Upper lobe of left lung (tissue), 6 donors: Measurements from ENCODE around the gene ANKRD31. TPM values are rescaled to one million over a fixed set of nuclear protein-coding genes. Genes with fewer than 3 reads are reported as not detected.
"Not testable (repeated sequence)": the region's sequence is repeated elsewhere in the genome, so short reads cannot be mapped to it uniquely, and the experiment has no call there.

Source experiments
- ATAC-seq, 2 donors: fragments of 200-7000 bp; cut with Tn5 transposase; one replicate each; pipeline ENCODE4 v1.9.1; 2022; ENCODE audit warnings: mild to moderate bottlenecking in 2 of 2, moderate library complexity in 2 of 2; ENCODE audit not compliant: low FRiP score in 2 of 2
- DNase-seq, 2 donors: peaks; one replicate each; pipeline ENCODE4 v3.0.0-alpha.2; 2019 to 2020
- H3K27ac ChIP-seq, 4 donors: fragments of 200-600 bp; sonication (generic); one replicate each; pipeline ENCODE4 v1.5.1; 2016 to 2019
- H3K27me3 ChIP-seq, 4 donors: fragments of 200-600 bp; sonication (generic); one replicate each; pipeline ENCODE4 v1.5.1; 2017 to 2019
- H3K36me3 ChIP-seq, 4 donors: fragments of 200-600 bp; sonication (generic); one replicate each; pipeline ENCODE4 v1.5.1; 2016 to 2019
- H3K4me1 ChIP-seq, 4 donors: fragments of 200-600 bp; sonication (generic); one replicate each; pipeline ENCODE4 v1.5.1; 2018 to 2019
- H3K4me3 ChIP-seq, 4 donors: fragments of 200-600 bp; sonication (generic); one replicate each; pipeline ENCODE4 v1.5.1; 2017 to 2019; ENCODE audit warnings: mild to moderate bottlenecking in 2 of 4, moderate library complexity in 1 of 4
- H3K9me3 ChIP-seq, 4 donors: fragments of 200-600 bp; sonication (generic); one replicate each; pipeline ENCODE4 v1.5.1; 2018 to 2019
- EP300 ChIP-seq, 4 donors: sonication (generic); formaldehyde crosslinking; IDR thresholded peaks; one replicate each; pipeline ENCODE4 v1.5.1; 2017; ENCODE audit warnings: antibody characterized with exemption in 4 of 4, control low read depth in 2 of 4
- POLR2A ChIP-seq, 4 donors: fragments of 450-650 bp; IDR thresholded peaks; one replicate each; pipeline ENCODE4 v1.5.1; 2016 to 2017; ENCODE audit warnings: antibody characterized with exemption in 4 of 4, mild to moderate bottlenecking in 2 of 4
- POLR2AphosphoS5 ChIP-seq, 2 donors: sonication (generic); formaldehyde crosslinking; IDR thresholded peaks; one replicate each; pipeline ENCODE4 v1.5.1; 2017; ENCODE audit warnings: antibody characterized with exemption in 2 of 2
- WGBS, 2 donors: methylation state at CpG; one replicate each; pipeline ENCODE4 v1.1.5; 2017 to 2018; 5-methylcytosine and 5-hydroxymethylcytosine counted together
- total RNA-seq, 6 donors: library from RNA; depleted of rRNA in 4 of 6; stranded (reverse); fragments of >200 nt in 4 of 6; gene quantifications; one replicate each; pipeline versions ENCODE4 v1.1.0 to v1.2.1, GENCODE V29; 2016 to 2021
- TF ChIP-seq, protein P1 (sequence below), 6 experiments: fragments of 450-650 bp in 4 of 6; fragments of 200-600 bp in 2 of 6; sonication (generic) in 2 of 6; IDR thresholded peaks; one replicate each; pipeline ENCODE4 v1.5.1; 2016 to 2019; ENCODE audit warnings: antibody characterized with exemption in 6 of 6
- donor health status: DM: no; HTN: no; CAD: no; lungs with moderate emphysema.
- donor health status: DM: no; HTN: yes; CAD: no; lungs with severe emphysema.

ANKRD31 gene
- total RNA-seq, 6 donors from 2014 or later, result under 0.01 to 0.17 (median 0.11) TPM; not detected in 2

DNA sequence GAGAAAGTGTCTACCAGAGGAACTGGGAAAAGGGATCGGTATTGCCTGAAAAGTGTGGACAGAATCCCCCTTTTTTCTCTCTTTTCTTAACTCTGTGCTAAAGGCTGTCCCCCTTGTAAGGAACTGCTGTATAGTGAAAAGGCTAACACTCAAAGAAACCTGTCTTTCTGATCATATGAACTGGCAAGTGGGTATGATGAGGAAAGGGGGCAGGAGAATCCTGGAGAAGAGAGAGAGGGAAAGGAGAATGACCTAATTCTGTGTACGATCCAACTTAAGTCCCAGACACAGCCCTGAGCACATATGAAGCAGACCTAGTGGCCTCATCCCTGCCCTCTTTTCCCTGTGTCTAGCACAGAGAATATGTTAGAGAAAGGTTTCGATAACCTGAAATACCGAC lies 967 bp downstream of the ANKRD31 start:
- ATAC-seq, result no peak
- Histone ChIP-seq H3K36me3 (no peaks in the 10 kb centered on the region), H3K4me3 (no peak overlapping the region), H3K4me1 (peaks cover 5 to 14% (median 8%) of the 10 kb centered on the region in 4 donors), H3K27me3 (no peaks in the 10 kb centered on the region), H3K27ac (no peak overlapping the region), H3K9me3 (no peaks in the 10 kb centered on the region)
- no peak for DNase-seq
- TF ChIP-seq EP300 (IDR thresholded peaks at IDR 0.05), result no peak
- TF ChIP-seq POLR2AphosphoS5 (IDR thresholded peaks at IDR 0.05), result no peak
- TF ChIP-seq POLR2A (IDR thresholded peaks at IDR 0.05), result no peak
- TF ChIP-seq, protein P1, sequence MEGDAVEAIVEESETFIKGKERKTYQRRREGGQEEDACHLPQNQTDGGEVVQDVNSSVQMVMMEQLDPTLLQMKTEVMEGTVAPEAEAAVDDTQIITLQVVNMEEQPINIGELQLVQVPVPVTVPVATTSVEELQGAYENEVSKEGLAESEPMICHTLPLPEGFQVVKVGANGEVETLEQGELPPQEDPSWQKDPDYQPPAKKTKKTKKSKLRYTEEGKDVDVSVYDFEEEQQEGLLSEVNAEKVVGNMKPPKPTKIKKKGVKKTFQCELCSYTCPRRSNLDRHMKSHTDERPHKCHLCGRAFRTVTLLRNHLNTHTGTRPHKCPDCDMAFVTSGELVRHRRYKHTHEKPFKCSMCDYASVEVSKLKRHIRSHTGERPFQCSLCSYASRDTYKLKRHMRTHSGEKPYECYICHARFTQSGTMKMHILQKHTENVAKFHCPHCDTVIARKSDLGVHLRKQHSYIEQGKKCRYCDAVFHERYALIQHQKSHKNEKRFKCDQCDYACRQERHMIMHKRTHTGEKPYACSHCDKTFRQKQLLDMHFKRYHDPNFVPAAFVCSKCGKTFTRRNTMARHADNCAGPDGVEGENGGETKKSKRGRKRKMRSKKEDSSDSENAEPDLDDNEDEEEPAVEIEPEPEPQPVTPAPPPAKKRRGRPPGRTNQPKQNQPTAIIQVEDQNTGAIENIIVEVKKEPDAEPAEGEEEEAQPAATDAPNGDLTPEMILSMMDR (IDR thresholded peaks at IDR 0.05), result no peak
- WGBS, 2 donors, result 93 to 98% methylated on average over 4 of the region's 4 CpGs

DNA sequence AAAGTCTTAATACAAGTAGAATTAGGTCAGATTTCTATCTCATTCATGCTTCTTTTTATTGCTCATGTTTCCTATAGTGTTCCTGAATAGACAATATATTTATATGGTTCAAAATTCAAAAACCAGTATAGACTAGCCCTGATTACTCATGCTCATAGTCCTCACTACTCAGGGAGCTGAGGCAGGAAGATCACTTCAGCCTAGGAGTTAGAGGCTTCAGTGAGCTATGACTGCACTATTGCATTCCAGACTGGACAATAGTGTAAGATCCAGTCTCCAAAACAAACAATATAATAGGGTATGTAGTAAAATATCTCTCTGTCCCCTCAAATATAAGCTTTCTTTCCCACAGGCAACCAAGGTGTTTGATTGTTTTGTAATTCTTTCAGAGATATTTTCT lies 2.4 kb downstream of the ANKRD31 start:
- no peak for ATAC-seq
- Histone ChIP-seq H3K27me3 (no peaks in the 10 kb centered on the region), H3K4me1 (peaks cover 5 to 14% (median 8%) of the 10 kb centered on the region in 4 donors), H3K9me3 (no peaks in the 10 kb centered on the region), H3K36me3 (no peaks in the 10 kb centered on the region), H3K4me3 (no peak overlapping the region), H3K27ac (no peak overlapping the region)
- no peak for DNase-seq
- TF ChIP-seq EP300 (IDR thresholded peaks at IDR 0.05), result no peak
- no peak for TF ChIP-seq POLR2AphosphoS5 (IDR thresholded peaks at IDR 0.05)
- TF ChIP-seq, protein P1 (IDR thresholded peaks at IDR 0.05), result no peak
- no peak for TF ChIP-seq POLR2A (IDR thresholded peaks at IDR 0.05)

DNA sequence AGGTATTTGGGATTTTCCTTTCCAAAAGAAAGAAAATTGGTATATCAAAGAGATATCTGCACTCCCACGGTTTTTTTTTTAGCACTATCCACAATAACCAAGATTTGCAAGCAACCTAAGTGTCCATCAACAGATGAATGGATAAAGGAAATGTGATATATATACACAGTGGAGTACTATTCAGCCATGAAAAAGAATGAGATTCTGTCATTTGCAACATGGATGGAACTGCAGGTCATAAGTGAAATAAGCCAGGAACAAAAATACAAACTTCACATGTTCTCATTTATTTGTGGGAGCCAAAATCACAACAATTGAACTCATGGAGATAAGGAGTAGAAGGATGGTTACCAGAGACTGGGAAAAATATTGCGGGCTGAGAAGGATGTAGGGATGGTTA lies 9.8 kb downstream of the ANKRD31 start:
- Histone ChIP-seq H3K27me3 (no peaks in the 10 kb centered on the region), H3K4me3 (no peak overlapping the region), H3K4me1 (no peaks in the 10 kb centered on the region), H3K36me3 (no peaks in the 10 kb centered on the region), H3K9me3 (no peaks in the 10 kb centered on the region), H3K27ac (no peak overlapping the region)
- DNase-seq (no peak), ATAC-seq (no peak)
- TF ChIP-seq POLR2AphosphoS5 (IDR thresholded peaks at IDR 0.05) (no peak), POLR2A (IDR thresholded peaks at IDR 0.05) (no peak), EP300 (IDR thresholded peaks at IDR 0.05) (no peak)
- TF ChIP-seq, protein P1 (IDR thresholded peaks at IDR 0.05), result no peak
- 79 to 82% methylated on average over 2 of the region's 2 CpGs for WGBS, 2 donors

DNA sequence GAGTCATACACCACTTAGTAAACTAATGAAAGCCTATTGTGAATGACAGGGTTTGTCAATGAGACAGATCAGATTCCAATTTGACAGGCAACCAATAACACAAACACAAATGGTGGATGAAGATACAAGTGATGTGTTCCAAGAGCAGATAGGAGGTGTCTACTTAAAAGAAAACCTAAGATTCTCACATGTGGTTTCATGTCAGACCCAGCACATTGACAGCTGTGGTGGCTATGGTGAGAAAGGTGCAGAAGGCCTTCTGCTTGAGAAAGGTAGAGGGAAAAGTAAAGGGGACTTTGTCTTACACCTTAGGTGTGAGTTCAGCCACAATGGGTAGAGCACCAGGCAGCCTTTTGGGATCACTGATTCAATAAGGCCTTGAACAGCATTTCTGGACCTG lies 11.2 kb downstream of the ANKRD31 start:
- no peak for ATAC-seq
- H3K27ac ChIP-seq, result no peak overlapping the region

DNA sequence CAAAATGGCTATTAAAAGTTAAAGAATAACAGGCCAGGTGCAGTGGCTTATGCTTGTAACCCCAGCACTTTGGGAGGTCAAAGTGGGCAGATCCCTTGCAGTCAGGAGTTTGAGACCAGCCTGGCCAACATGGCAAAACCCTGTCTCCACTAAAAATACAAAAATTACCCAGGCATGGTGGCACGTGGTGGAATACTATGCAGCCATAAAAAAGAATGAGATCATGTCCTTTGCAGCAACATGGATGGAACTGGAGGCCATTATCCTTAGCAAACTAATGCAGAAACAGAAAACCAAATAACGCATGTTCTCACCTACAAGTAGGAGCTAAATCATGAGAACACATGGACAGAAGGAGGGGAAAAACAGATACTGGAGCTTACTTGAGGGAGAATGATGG lies 15.9 kb downstream of the ANKRD31 start:
- not testable (repeated sequence) for H3K9me3 ChIP-seq, ATAC-seq, H3K27me3 ChIP-seq, DNase-seq, H3K4me1 ChIP-seq, H3K4me3 ChIP-seq, H3K36me3 ChIP-seq, H3K27ac ChIP-seq
- 69 to 86% methylated on average over 2 of the region's 2 CpGs for WGBS, 2 donors

More for the DNA sequence above, 11.2 kb downstream of the ANKRD31 start:
- Histone ChIP-seq H3K9me3 (no peaks in the 10 kb centered on the region), H3K4me1 (no peaks in the 10 kb centered on the region), H3K27me3 (no peaks in the 10 kb centered on the region), H3K4me3 (no peak overlapping the region), H3K36me3 (no peaks in the 10 kb centered on the region)
- TF ChIP-seq POLR2AphosphoS5 (IDR thresholded peaks at IDR 0.05) (no peak), EP300 (IDR thresholded peaks at IDR 0.05) (no peak), POLR2A (IDR thresholded peaks at IDR 0.05) (no peak)
- TF ChIP-seq, protein P1 (IDR thresholded peaks at IDR 0.05), result no peak
- DNase-seq, result no peak
